ENCODE measurements around the gene B9D1. TPM values are rescaled to one million over a fixed set of nuclear protein-coding genes. Genes with fewer than 3 reads are reported as not detected.
A peak's percentile ranks its signal among the peaks of the same experiment; 100 is the strongest.

Gene B9D1
- total RNA-seq, 1 donor from 2014 or later, result 3.0 TPM

DNA sequence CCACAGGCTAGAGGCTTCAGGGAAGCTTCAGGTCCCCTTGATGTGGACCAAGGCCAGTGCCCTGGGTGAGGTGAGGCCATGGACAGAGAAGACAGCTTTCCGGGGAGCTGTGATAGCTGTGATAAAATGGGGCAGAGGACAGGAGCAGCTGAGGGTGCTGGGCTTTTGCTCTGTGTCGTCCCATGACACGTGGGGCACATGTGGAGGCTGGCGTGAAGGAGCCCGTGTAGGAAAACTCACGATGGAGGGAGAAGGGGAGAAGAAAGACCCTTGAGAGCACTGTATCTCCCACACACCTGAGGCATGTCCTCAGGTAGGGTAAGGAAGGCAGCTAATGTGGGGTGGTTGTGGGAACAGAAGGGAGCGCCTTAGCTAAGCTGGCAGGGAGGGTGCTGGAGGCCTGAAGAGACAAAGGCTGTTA is 21.3 kb downstream of the B9D1 start:
- DNase-seq (ENCODE audit: low spot score) (no peak), ATAC-seq (no peak)

DNA sequence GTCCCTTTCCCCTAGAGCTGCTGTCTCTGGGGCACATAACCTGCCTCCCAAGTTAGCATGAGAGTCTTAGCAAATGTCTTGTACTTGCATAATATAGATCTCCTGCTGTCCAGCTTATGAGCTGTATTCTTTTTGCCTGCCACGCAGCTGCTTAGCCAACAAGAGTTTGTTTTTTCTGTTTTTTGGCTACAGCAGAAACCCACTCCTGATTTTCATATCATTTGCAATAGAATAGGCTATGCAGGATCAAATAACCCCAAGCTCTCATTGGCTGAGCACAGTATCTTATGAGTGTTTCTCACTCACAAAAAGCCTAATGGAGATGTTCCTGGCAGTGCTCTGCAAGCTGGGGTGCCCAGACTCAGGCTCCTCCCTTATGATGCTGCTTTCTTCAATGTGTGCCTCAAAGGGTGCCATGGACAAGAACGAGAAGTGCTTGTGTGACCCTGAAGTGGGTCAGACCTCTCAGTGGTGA is 23.1 kb downstream of the B9D1 start:
- ATAC-seq, result no peak
- no peak for DNase-seq (ENCODE audit: low spot score)

DNA sequence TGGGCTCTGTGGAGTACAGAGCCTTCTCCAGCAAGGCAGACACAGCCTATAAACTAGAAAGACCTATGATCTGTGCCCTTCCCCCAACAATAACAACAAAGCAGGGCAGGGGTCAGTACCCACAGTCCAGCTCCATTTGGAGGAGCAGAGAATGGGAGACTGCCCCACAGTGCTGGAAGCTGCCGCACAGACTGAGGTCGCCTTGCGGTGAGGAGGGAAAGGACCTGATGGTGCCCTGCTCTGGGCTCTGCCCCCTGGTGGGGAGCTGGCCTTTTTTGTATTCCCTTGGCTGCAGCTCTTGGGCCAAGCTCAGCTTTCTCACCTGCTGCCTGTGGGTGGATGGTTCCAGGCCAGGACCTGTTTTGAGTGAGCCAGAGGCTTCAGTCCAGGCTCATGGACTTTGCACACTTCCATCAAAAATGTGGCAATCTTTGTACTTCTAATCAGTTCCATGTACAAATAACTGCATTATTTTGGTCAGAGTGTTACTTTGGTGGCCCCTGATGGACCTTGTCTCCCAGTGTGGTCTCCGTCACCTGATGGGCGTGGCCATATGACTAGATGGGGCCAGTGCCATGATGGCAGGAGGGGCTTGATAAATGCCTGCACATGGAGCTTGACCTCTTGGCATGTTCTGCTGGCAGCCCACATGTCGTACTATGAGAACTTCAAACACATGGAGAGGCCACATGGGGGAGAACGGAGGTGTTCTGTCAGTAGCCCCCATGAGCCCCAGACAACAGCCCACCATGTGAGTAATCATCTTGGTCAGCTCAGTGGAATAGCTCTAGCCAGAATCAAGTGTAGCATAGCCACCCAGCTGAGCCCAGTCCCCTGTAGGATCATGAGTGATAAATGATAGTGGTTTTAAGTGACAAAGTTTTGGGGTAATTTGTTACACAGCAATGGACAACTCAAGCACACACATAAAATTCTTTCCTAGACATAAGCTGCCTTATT is 24.2 kb downstream of the B9D1 start:
- ATAC-seq (peak; percentile 75), DNase-seq (ENCODE audit: low spot score) (peak; percentile 96)

DNA sequence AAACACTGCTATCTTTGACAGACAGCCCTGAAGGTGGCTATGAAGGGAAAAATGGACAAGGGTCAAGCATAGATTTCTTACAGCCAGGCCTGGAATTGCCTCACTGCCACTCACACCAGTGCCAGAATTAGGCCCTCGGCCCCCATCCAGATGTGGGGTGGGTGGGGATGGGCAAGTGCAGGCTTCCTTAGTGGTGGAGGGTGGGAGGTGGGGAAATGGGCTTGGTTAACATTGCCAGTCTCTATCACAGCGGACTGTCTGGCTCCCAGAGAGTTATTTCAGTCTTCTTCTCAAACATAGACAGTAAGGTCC is 24.9 kb downstream of the B9D1 start:
- ATAC-seq (peak; percentile 30), DNase-seq (ENCODE audit: low spot score) (peak; percentile 80)

DNA sequence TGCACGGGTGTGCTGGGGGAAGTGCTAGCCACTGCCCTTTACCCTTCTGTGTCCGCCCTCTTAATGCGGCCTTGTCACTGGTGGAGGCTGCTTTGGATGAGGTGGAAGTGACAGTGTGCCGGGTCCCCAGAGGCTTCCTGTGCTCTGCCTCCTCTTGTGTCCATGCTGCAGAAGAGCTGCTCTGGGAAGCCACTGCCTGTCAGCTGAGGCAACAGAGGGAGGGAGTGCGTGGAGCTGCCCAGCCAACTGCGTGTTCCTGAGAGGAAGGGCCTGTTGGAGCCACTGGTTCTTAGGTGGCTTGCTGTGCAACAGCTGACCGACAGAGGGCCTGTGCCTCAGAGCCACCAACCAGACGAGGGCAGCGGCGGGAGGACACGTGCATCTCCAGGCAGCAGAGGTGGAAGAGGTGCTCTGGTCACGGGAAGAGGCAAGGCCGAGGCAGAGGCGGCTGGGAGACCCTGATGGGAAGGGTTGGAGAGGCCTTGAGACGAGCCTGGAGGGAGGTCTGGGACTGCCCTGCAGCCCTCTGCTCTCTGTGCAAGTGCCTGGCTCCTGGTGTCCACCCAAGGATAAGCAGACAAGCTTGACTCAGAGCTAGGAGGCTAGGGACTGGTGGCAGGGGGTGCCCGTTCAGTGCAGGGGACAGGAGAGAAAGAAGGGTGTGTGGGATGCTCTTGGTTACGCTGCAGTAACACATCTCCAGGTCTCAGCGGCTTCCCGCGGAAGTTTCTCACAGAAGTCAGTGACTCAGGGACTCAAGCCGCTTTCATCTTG is 25.4 kb downstream of the B9D1 start:
- peak; percentile 67 for ATAC-seq
- DNase-seq (ENCODE audit: low spot score), result peak; percentile 88

DNA sequence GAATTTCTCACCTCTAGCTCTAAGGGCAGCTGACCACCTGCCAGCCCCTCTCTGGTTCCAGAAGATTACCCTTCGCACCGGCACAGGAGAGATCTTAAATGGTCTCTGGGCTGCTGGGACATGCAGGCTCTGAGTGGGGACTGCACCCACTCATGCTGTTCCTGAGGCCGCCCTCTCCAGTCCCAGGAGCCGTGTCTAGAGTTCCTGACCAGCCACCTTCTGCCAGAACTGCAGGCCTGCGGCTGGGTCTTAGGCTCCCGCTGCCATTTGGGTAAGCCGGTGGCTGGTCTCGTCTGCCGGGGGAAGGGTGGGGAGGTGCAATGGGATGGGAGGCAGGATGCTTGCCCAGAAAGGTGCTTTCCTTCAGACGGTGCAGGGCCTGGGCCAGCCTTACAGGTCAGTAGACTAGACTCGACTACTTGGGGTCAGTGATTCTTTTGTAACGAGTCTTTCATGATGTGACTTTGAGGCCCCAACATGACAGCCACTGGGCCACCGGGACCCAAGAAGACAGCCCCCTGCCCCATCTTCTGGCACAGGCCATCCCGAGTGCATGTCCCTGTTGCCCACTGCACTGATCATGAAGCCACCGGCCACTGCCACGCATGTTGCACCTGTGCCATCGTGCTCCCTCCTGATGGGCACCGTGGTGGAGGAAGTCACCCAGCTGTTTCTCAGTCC is 26.4 kb downstream of the B9D1 start:
- ATAC-seq (no peak), DNase-seq (ENCODE audit: low spot score) (no peak)

DNA sequence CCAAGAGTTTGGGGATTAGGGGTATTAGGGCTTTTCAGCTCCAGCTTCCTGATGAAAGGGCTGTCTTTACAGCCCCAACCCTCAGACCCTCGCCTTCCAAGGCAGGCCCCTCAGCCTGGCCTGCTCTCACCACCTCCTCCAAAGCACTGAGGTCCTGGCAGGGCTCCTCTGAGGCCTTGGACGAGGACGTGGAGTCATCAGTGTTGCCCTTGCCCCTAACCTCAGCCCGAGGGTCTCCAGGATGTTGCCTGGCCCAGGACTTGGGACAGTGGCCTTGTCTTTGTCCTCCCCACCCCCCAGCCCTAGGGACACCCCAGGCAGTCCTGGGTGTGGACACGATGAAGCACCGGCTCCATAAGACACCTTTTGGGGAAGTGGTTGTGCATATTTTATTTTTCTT is 28.2 kb downstream of the B9D1 start:
- no peak for DNase-seq (ENCODE audit: low spot score)
- no peak for ATAC-seq

DNA sequence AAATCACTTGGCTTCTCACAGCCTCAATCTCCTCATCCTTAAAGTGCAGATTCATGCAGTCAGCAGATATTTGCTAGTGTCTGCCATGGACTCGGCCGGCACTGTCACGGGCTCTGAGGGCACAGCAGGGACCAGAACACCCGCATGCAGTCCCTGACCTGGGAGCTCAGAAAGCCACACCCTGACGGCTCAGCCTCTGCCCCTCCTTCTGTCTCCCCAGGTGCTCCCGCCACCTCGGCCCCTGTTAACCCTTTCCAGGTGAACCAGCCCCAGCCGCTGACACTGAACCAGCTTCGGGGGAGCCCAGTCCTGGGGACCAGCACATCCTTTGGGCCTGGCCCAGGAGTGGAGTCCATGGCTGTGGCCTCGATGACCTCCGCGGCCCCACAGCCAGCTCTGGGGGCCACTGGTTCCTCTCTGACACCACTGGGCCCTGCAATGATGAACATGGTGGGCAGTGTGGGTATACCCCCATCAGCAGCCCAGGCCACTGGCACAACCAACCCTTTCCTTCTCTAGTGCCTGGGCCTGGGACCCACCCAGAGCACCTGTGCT is 28.7 kb downstream of the B9D1 start:
- no peak for DNase-seq (ENCODE audit: low spot score)

DNA sequence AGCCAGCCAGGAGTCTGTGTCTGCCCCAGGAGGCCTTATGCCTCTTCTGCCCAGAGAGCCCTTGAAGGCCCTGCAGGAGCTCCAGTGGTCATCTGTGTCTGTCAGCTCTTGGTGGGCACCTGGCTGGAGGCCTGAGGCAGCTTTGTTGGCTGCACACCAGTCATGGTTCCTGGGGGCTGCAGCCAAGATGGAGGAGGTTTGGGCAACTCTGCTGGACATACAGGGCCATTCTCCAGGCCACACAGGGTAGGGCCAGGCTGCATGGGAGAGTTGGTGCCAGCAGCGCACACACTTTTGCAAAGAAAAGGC is 29.4 kb downstream of the B9D1 start:
- DNase-seq (ENCODE audit: low spot score) (no peak), ATAC-seq (no peak)

More for the DNA sequence above, 28.7 kb downstream of the B9D1 start:
- ATAC-seq, result no peak

DNA sequence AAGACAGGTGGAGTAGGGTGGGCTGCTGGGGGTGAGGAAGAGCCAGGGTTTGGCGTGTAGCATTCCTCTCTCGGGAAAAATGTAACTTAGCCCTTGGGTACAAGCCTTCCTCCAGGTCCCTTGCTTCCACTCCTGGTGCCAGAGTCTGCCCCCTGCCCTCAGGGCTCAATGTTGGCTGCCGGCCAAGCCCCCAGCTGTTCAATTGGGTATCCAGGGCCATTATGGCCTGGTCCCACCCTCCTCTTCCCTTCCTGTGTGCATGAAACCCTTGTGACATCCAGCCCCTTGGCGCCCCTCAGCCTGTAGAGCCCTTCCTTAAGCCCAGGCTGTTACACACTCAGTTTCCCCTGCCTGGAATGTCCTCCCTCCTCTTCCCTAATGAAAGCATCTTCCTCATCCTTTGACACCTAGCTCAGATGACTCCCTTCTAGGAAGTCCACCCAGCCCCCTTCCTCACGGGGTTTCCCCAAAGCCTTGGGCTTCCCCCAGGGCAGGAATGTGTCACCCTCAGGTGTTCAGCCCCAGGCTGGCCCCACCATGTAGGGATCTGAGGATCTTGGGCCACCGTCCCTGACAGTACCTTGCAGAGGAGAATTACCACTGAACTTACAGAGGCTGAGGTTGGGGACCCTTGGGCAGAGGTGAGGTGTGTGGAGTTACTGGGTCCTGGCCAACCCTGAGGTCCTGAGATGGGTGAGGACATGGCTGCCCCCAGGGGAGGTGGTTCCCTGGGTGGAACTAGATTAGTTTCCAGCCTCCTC is 30.0 kb downstream of the B9D1 start:
- ATAC-seq (no peak), DNase-seq (ENCODE audit: low spot score) (no peak)

DNA sequence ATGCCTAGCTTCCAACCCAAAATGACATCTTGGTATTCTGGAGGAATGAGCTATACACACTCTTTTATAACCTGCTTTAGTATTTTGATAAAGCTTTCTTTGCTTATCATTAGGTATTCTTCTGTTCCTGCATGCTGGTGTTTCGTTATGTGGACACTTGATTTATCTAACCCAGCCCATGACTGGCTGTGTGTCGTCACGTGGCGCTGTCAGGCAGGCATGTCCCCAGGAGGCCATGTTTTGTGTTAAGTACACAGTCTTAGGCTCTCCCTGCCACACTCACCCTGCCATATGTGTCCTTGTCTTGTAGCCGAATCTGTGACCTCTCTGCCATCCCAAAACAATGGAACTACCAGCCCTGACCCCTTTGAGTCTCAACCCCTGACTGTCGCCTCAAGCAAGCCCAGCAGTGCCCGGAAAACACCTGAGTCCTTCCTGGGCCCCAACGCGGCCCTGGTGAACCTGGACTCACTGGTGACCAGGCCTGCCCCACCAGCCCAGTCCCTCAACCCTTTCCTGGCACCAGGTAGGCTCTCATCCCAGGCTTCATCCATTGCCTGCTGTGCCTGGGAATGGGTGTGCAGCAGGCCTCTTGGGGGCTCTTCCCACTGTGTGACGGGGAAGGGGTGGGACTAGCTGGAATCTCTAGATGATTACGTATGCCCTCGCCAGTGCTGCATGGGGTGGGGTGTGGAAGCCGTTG is 30.8 kb downstream of the B9D1 start:
- DNase-seq (ENCODE audit: low spot score) (no peak), ATAC-seq (no peak)

DNA sequence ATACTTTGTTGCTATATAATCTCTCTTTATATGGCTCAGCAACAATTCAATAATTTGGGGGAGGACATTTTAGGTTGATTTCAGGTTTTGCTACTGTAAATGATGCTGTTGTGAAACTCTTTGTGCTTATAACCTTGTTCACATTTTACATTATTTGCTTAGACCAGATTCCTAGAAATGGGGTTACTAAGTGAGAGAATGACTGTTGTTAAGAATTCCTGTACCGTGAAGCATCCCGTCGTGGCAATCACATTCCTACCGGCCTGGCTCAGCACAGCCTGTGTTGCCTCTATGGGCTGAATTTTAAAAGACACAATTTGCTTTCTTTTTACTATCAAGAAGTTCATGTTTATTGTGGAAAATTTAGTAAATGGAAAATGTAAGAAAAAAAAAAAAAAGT is 31.4 kb downstream of the B9D1 start:
- DNase-seq (ENCODE audit: low spot score), result no peak

DNA sequence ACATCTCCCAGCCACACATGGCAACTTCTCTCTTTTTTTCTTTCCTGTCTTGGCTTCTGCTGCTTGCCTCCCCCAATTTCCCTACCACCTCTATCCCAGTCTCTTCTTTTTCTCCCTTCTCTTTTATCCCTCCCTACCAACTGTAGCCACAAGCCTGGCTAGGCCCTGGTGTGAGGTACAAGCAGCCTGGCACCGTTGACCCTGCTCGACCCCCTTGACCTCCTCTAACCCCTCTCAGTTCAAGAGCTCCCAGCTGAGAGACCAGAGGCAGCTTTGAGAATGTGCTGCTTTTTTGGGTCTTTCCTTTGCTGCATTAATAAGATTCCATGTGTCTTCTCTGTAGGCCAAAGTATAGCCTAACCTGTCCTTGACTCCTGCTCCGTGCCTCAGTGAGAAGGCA is 32.3 kb downstream of the B9D1 start:
- DNase-seq (ENCODE audit: low spot score) (no peak), ATAC-seq (no peak)

More for the DNA sequence above, 31.4 kb downstream of the B9D1 start:
- no peak for ATAC-seq

DNA sequence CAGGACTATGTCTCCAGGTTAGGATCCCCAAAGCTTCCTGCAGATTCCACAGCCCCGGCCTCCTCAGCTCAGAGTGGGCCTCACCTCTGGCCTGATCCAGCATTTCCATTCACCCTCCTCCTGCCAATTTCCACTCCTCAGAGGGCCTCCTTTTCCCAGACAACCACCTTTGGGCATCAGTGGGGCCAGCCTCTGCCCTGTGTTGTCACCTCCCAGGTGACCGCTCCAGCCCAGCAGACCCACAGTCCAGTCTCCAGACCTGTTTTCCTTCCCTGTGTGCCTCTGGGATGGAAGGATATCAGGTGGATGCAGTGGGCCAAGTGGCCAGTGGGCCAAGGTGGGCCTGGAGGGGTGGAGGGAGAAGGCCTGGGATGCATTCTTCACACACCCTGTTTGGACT is 32.7 kb downstream of the B9D1 start:
- ATAC-seq (no peak), DNase-seq (ENCODE audit: low spot score) (peak; percentile 2)

DNA sequence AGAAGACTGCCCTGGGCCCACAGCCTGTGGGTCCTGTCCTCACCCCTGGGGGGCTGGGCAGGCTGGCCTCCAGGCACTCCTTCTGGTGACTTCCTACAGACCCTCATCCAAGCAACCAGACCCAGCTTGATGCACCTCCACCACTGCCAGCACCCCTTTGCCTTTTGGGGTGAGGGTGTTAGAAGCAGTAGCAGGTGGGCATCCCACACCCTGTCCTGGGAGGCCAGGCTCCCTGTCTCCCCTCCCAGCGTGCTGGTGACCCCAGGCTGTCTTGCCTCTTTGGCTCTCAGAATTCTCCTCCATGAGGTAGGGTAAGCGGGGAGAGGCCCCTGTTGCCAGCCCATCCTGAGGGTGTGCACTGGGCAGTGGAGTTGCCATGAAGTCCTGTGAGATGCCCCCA is 33.4 kb downstream of the B9D1 start:
- no peak for DNase-seq (ENCODE audit: low spot score)

DNA sequence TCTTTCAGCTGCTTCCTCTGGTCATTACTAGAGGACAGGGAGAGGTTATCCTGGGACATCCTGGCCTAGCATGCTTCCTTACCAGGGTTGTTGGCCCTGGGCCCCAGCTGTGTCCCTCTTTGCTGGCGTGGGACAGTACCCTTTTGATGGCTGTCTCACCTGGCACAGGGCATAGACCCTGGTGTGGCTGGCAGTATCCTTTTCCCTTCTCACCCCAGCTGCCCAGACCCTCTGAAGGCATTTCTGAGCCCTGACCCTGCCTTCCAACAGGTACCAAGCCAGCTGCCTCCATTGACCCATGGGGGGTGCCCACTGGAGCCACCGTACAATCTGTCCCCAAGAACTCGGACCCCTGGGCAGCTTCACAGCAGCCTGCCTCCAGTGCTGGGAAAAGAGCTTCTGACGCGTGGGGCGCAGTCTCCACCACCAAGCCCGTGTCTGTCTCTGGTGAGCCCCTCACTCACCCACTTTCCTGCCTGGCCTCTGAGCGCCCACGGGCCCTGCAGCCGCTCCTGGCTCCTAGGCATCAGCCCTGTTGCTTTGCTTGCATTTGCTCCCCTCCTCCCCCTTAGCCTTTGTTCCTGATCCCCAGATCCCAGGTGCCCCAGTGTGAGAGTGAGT is 34.0 kb downstream of the B9D1 start:
- ATAC-seq, result no peak
- DNase-seq (ENCODE audit: low spot score), result peak; percentile 37

More for the DNA sequence above, 33.4 kb downstream of the B9D1 start:
- ATAC-seq, result no peak

DNA sequence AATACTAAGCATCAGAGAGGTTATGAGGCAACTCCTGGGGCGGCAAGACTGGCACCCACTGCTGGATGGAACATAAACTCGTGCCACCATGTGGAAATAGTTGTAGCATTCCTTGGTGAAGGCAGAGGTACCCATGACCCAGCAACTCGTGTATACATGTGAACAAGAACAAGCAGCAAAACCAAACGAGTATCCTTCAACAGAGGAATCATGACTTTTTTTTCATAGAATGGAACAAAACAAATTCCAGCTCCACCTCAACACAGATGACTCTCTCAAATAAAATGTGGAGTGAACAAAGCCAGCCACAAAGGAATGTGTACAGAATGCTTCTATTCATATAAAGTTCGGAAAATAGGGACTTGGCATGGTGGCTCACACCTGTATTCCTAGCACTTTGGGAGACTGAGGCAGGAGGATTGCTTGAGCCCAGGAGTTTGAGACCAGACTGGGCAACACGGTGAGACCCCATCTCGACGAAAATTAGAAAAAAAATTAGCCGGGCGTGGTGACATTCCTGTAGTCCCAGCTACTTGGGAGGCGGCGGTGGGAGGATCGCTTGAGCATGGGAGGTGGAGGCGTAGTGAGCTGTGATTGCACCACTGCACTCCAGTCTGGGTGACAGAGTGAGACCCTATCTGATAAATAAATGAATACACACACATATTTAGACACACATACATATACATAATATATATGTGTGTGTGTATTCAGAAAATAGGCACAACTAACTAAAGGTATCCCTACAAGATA is 35.3 kb downstream of the B9D1 start:
- ATAC-seq (no peak), DNase-seq (ENCODE audit: low spot score) (peak; percentile 35)

DNA sequence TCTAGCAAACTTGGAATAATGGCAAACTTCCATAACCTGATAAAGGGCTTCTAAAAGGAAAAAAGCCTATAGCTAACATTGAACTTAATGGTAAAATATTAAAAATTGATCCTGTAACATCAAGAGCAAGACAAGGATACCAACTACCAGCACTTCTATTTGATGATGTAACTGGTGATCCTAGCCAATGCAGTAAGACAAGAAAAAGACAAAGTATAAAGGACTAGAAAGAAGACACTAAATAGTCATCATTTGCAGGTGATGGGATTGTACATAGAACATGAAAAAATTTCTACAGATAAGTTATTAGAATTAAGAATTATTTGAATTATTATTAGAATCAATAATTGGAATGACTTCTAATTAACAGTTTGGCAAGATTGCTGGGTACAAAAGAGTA is 37.0 kb downstream of the B9D1 start:
- DNase-seq (ENCODE audit: low spot score) (no peak), ATAC-seq (no peak)

DNA sequence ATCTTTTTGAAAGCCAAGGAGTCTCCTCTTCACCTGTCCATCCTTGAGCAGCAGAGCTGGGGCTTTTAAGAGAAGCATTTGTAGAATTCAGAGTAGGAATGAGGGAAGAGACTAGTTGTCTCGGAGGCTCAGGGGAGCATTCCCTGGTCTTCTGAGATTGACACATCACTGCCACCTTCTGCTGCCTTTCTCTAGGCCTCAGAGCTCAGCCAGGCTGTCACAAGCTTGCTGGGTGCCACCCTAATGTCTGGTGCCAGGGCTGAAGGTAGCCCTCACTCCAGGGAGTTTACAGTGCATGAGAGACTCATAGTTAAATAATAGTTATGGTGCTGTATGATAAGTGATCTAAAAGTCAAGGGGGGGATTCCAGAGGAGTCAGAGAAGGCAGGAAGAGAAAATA is 39.7 kb downstream of the B9D1 start:
- no peak for ATAC-seq
- no peak for DNase-seq (ENCODE audit: low spot score)

Measured in left lobe of liver (tissue), 2 donors.